A549 treated with CpdA at 1 μM for 4 hours (cell line): ENCODE data around the gene GYPE. TPM values are rescaled to one million over a fixed set of nuclear protein-coding genes. Genes with fewer than 3 reads are reported as not detected.

Source experiments
- total RNA-seq: library from RNA; stranded (reverse); fragments of 200-300 nt; extraction: Qiagen RNA extraction; gene quantifications from 5 replicates; pipeline ENCODE4 v1.2.3, GENCODE V29; 2022; ENCODE audit warnings: low read depth

GYPE gene
- total RNA-seq = not detected in 5 replicates

GRCh38 chr4:143905440-143905839, at the start of gene GYPE:
GYPE (minus strand) TSS chr4:143905559; CDS start chr4:143905507, 52 bp downstream.

Other genes starting within 250 kb of the GYPE start
- gene FREM3, start 204.9 kb downstream of the GYPE start, total RNA-seq = not detected in 5 replicates
- not detected in 5 replicates for gene GYPB, start 113.8 kb upstream of the GYPE start, total RNA-seq
- gene GYPA, start 235.2 kb upstream of the GYPE start, total RNA-seq = not detected in 5 replicates